ENCODE measurements around the gene ACTR3. TPM values are rescaled to one million over a fixed set of nuclear protein-coding genes. Genes with fewer than 3 reads are reported as not detected.

Gene ACTR3
- total RNA-seq, 1 experiment from 2014 or later = 180 TPM

- Mint-ChIP-seq H3K27me3 (ENCODE audit: low read depth) (peaks cover 3% of the 10 kb centered on the region; the same call in 1 of the 2 replicates), H3K27ac (no peak overlapping the region), H3K36me3 (ENCODE audit: insufficient read depth in 1 of 3, low read depth in 3 of 3) (peaks cover 11 to 44% (median 14%) of the 10 kb centered on the region in 3 experiments), H3K4me1 (peaks cover 0 to 9% of the 10 kb centered on the region in 2 experiments; a peak in 1 of 4 replicates), H3K9me3 (peaks cover 38 to 42% of the 10 kb centered on the region in 2 experiments), H3K4me3 (no peak overlapping the region)
- H3K27me3 ChIP-seq (ENCODE audit: insufficient read depth, low read length) = no peaks in the 10 kb centered on the region
- H3K4ac ChIP-seq (ENCODE audit: low read depth, low read length) = no peak overlapping the region
- no peak overlapping the region for H4K5ac ChIP-seq (ENCODE audit: insufficient read length, low read depth, low read length)
- H3K56ac ChIP-seq (ENCODE audit: insufficient read length, low read depth, low read length) = no peak overlapping the region
- no peak overlapping the region for H3K4me2 ChIP-seq (ENCODE audit: insufficient read depth, insufficient read length, low read length)
- no peak overlapping the region for H3K18ac ChIP-seq (ENCODE audit: insufficient read length, low read depth, low read length)
- no peak overlapping the region for H3K27ac ChIP-seq (ENCODE audit: insufficient read length, low read depth, low read length)
- H3K4me1 ChIP-seq (ENCODE audit: insufficient read depth, low read length) = no peaks in the 10 kb centered on the region
- H3K23me2 ChIP-seq (ENCODE audit: insufficient read length, low read depth, low read length, poor library complexity, severe bottlenecking) = no peaks in the 10 kb centered on the region
- no peak overlapping the region for H3T11ph ChIP-seq (ENCODE audit: low read length)
- no peaks in the 10 kb centered on the region for H3K79me2 ChIP-seq (ENCODE audit: insufficient read depth, low read length)
- no peak overlapping the region for H2BK5ac ChIP-seq (ENCODE audit: insufficient read length, low read length)
- no peak overlapping the region for H3K9ac ChIP-seq (ENCODE audit: extremely low read depth, insufficient read length, low read length)
- H4K91ac ChIP-seq (ENCODE audit: insufficient read length, low read depth, low read length) = no peak overlapping the region
- H2BK120ac ChIP-seq (ENCODE audit: low read depth, low read length, poor library complexity, severe bottlenecking) = no peak overlapping the region
- H3K23ac ChIP-seq (ENCODE audit: insufficient read length, low read depth, low read length) = no peak overlapping the region
- no peak for TF ChIP-seq CTCF (conservative IDR thresholded peaks at IDR 0.05)
- no peak for DNase-seq
- no peaks in the 10 kb centered on the region for H3K79me1 ChIP-seq (ENCODE audit: insufficient read depth, low read depth, low read length, poor library complexity, severe bottlenecking)
- peaks cover 7% of the 10 kb centered on the region for H3K9me3 ChIP-seq (ENCODE audit: control insufficient read depth, low read depth, low read length)
- H2BK20ac ChIP-seq (ENCODE audit: low read depth, low read length, poor library complexity, severe bottlenecking) = no peak overlapping the region
- H4K8ac ChIP-seq (replicated peaks; ENCODE audit: insufficient read length, low read depth, low read length) = no peak overlapping the region
- H2BK12ac ChIP-seq (ENCODE audit: insufficient read length, low read depth, low read length) = no peak overlapping the region
- no peak overlapping the region for H2BK15ac ChIP-seq (ENCODE audit: low read depth, low read length)
- no peak overlapping the region for H3K14ac ChIP-seq (ENCODE audit: insufficient read depth, low read length)
- no peaks in the 10 kb centered on the region for H4K20me1 ChIP-seq (ENCODE audit: control insufficient read depth, insufficient read depth, insufficient read length)
- no peak overlapping the region for H2AFZ ChIP-seq (ENCODE audit: low read length)
- H2AK5ac ChIP-seq (ENCODE audit: insufficient read length, low read length) = no peak overlapping the region
- no CpG with 5 or more reads among the region's 20 CpGs for WGBS (ENCODE audit: extremely low coverage, insufficient read length, low lambda C conversion rate)
Observed at GRCh38 chr2:113978524-113979190, 88.8 kb downstream of the ACTR3 start.
